LHCN-M2 (cell line): Measurements from ENCODE around the gene PPP3R1. TPM values are rescaled to one million over a fixed set of nuclear protein-coding genes. Genes with fewer than 3 reads are reported as not detected.
"Not testable (repeated sequence)": the region's sequence is repeated elsewhere in the genome, so short reads cannot be mapped to it uniquely, and the experiment has no call there.

ENCODE experiments used
- DNase-seq: peaks from one replicate; pipeline ENCODE4 v3.0.0-alpha.2; 2012; ENCODE audit warnings: low read depth
- total RNA-seq: library from RNA; depleted of rRNA; stranded (reverse); fragments of >200 nt; gene quantifications from 2 replicates; pipeline ENCODE4 v1.2.3, GENCODE V29; 2014

PPP3R1 gene
- total RNA-seq, 1 experiment from 2014 or later = 23.5 TPM

DNA sequence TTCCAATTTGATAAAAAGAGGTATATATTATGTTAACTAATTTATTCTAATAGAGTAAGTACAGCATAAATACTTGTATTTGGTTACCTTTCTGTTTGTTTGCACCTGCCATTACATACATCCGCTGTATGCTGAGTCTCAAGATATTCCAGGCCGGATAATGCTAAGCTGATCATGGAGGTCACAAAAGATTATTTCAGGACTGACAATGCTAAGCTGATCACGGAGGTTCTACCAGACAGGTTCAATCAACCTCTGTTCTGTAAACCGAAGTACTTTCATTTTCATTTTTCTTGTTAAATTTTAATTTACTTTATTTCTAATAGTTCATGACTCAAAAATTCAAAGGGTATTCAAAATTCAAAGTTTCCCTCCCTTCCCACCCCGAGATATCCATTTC lies 63.5 kb downstream of the PPP3R1 start:
- no peak for DNase-seq

DNA sequence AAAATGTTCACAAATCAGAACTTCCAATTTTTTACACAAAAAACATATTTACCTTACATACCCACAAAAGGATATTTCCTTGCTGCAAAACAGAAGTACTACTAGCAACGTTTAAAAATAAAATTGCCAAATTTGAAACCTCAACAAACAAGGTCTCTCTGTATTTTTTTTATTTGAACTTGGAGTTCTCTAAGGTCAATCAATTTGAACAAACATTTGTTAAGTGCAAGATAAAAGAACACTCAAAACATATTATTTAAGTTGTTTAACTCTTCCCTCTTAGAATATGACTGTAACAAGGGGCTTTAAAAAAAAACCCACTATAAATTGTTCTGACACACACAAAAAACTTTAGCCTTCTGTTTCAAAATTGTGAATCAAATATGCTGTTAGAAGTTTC lies 65.0 kb downstream of the PPP3R1 start:
- no peak for DNase-seq

DNA sequence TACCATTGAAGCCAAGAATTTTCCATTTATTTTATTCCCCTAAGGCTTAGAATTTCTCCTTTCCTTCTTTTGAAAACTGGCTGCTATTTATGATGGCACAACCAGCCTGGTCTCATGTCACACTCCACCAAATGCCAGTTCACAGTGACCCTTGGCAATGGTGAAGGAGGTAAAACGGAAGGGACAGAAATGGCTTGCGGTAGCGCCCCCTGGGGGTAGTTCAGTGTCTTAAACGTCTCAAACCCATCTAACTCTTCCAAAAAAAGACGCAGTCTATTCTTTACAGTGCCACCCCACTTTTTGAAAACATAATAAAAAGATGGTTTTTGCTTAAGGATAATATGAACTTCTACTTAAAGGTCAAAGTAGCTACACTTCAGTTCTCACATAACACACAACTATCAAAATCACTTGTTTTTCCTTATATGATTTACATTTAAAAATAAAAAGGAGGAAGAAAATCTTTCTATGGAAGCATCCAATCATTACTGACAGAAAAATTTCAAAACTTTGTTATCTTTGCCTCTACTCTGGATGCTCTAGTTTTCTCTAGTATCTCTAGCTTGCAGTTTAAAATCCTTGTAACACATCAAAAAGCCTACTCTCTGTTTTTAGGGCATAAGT lies 66.7 kb downstream of the PPP3R1 start:
- DNase-seq = peak; percentile 49

DNA sequence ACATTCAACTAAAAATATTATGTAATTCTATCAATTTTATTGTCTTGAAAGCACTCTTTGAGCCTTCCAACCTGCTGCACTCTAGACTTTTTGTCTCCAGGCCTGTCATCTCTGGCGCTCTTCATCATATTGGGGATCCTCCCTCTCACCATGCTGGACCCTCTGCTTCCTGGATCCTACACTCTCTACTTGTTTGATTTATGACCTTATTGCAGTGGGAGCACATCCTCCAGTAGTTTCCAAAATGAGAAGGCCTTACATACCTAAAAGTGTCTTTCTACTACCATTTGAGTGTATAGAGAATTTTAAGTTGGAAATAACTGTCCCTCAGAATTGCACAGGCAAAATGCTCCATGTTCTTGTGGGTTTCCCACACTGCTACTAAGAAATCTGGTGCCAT lies 69.4 kb downstream of the PPP3R1 start:
- no peak for DNase-seq

DNA sequence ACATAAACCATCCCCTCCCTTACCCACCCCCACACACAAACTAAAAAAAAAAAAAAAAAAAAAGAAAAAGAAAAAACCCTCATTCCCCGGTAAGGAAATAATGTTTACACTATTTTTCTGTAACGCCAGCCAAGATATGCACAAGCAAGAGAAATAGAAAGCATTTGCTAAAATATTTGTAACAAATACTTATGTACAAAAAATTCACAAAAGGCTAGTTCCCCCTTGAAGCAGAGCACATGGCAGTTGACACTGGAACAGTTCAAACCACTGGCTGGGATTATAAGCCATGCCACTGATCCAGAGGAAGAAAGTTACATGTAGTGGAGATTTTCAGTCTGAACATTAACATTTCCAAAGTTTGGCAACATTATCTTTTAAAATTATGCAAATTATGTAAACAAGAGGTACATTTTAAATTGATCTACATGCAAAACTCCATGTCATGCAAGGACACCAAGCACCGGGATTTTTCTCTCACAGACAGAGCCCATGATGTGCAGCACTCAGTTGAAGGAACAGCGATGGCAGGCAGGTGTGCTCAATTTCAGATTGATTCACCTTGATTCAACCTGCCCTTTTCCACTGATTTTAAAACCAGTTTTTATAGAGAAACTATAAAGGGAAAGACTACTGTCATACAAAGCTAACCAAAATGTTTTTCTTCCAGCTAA lies 73.2 kb downstream of the PPP3R1 start:
- DNase-seq = no peak

DNA sequence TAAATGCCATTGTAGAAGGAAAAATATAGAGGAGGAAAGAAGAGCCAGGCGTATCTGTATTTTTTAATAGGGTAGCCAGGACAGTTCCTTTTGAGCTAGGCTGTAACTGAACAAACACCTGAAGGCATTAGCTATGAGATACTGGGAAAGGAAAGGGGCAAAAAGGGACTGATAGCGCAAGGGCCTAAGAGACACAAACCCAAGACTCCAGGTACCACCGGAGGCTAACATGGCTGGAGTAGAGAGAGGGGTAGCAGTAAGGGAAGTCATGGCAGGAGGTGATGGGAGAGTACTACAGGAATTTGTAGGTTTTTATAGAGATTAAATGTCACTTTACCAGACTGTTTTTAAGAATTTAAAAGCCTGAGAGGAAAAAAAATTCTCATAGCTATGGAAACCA lies 73.9 kb downstream of the PPP3R1 start:
- DNase-seq = no peak

DNA sequence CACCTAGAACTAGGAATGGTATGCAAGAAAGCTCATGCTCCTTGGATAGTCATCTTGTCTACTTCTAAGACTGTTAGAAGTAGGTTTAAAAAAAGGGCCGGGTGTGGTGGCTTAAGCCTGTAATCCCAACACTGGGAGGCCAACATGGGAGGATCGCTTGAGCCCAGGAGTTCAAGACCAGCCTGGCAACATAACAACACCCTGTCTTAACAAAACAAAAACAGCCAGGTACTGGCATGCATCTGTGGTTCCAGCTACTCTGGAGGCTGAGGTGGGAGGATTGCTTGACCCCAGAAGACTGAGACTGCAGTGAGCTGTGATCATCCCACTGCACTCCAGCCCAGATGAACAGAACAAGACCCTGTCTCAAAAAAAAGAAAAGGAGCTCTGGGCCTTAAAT lies 74.8 kb downstream of the PPP3R1 start:
- DNase-seq = no peak

DNA sequence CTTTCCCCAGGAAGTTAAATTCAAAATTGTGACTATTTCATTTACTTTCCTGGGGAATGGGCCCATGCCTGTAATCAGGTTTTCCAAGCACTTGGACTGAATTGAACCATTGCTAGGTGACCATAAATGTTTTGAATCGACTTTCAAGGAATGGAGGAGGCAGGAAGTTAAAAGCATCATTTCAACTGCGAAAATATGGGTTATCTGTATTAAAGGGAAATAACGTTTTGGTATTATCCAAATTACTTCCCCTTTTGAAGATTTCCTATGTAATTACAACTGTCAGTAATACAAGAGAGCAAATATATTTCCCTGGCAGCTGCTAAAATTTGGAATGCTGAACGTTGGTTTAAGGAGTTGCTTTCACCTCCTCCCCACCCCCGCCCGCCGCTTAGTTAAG lies 75.7 kb downstream of the PPP3R1 start:
- no peak for DNase-seq

DNA sequence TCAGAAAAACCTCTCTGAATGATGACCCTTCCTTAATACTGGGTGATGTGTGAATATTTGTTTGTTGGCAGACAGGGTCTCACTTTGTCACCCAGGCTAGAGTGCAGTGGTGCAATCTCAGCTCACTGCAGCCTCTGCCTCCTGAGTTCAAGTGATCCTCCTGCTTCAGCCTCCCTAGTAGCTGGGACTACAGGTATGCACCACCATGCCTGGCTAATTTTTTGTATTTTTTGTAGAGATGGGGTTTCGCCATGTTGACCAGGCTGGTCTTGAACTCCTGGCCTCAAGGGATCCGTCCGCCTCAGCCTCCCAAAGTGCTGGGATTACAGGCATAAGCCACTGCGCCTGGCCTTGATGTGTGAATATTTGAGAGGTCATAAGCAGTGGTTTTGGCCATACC lies 77.1 kb downstream of the PPP3R1 start:
- DNase-seq = not testable (repeated sequence)

DNA sequence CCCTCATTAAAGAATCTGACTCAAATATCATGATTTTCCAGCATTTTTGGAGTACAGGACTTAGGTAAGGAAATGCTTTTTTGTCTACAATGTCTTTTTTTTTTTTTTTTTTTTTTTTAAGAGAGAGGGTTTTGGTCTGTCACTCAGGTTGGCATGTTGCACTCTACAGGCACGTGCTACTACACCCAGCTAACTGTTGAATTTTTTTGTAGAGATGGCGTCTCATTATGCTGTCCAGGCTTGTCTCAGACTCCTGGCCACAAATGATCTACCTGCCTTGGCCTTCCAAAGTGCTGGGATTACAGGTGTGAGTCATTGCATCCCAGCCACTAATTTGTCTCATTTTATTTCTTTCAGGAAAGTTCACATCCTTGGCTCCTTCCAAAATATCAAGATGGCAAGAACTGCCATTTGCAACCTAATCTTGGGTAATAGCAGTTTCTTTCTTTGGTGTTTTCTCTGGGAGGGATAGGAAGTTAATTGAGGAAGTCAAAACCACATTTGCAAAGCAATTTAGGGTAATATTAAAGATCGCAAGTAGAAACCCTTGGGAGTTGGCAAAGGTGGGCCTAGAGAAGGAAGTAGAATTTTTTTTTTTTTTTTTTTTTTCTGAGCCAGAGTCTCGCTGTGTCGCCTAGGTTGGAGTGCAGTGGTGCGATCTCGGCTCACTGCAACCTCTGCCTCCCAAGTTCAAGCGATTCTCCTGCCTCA lies 79.2 kb downstream of the PPP3R1 start:
- no peak for DNase-seq

DNA sequence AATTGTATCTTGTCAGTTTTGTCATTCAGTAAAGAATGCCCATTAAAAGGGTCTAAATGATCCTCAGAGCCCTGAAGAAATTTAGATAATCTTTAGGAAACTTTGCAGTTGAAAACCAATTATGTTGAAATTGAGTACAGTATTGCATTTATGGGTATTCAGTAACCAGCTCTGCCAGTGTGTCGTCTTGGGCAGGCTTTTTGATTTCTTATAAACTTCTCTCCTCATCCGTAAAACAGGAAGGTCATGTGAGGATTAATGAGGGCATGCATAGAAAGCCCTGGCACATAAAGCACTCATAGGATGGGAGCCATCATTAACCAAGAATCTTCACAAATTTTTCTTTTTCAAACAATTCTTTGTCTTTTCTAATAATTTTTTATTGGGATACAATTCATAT lies 79.8 kb downstream of the PPP3R1 start:
- no peak for DNase-seq

DNA sequence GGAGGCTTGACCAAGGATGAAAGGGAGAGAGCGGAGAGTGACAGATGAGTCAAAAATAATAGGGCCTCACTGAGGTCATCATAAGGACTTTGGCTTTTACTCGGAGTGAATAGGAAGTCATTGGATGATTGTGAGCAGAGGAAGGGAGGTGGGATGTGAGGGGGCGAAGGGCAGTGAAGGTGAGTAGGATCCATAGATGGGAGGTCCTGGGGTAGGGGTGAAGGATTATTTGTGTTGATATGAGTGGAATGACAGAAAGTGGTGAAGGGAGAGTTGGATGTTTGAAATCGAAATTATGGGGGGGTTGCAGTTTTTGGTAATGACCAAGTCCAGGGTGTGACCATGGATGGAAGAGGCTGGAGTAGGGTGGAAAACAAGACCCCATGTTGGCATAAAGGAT lies 80.6 kb downstream of the PPP3R1 start:
- no peak for DNase-seq

DNA sequence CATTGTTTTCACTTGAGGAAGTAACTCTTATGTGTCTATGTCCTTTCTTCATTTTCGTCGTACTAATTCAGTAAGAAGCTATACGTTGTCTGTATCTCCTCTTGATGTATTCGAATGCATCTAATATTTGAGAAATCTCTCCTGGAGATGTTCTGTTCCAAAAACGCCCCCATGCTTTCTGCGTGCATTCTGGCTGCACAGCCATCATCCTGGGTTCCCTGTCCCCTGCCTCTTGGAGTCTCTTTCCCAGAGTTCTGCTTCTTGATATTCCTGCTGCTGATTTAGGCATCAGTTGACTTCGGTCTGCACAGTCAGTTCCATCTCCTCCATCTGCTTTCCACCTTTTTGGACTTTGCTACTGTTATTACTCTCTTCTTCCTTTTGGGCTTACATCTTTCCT lies 81.2 kb downstream of the PPP3R1 start:
- no peak for DNase-seq

DNA sequence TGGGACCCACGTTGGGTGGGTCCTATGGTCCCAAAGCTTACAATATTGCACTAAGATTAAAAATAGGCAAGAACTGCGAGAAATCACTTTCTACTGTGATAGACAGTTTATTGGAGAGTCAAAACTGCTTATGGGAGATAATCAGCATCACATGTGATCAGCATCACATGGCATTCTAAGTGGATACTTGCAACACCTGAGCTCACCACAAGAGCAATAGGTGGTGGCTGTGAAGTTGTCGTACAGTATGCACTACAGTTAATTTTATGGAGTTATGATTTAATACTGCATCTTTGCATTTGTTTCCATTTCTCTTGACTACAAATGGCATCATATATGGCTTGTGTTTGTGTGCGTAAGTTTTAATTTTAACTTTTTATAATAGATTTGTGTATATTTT lies 83.0 kb downstream of the PPP3R1 start:
- DNase-seq = no peak

DNA sequence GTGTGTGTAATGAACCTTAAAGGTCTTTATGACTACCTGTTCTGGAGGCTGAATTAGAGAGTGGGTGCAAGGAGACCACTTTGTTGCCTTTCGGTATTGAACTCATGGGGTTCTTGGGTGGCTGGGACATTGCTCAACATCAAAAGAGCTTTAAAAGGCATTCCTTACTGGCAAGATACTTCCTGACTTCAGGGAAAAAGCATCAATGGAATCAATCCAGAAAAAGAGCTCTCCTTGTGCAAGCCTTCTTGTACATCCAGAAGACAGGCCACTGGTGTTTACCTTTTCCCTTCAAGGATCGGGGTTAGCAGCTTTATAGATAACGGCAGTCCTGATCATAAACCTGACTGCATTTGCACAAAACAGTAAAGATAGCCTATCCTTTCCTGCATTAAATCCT lies 85.1 kb downstream of the PPP3R1 start:
- DNase-seq = no peak

DNA sequence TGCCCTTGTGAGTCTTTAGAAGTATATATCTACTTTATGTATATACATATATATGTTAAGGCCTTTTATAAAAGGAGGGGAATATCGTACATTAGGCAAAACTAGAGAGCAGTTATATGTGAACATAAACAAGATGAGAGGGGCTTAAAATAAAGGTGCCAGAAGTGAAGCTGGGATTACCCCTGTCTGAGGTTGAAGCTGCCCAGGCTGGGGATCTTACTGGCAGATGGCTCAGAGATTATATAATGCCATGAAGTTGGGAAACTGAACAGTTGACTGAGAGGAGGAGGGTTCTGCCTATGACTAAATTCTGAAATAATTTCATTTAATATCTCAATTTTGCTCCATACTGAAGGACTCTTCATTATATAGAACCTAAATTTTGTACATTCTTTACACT lies 88.7 kb downstream of the PPP3R1 start:
- no peak for DNase-seq

DNA sequence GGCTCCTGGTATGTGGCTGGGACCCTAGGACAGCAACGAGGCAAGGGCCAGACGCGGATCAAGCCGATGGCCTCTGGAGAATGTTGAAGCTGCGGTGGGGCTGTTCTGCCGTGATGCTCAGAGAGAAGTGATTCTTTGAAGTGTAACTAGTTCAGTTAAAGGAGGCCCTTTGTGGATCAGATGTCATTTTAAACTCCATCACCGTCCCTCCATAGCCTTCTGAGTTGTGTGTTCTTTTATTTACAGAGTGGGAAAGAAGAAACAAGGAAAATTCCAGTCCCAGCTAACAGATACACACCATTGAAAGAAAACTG lies 94.2 kb downstream of the PPP3R1 start:
- no peak for DNase-seq

DNA sequence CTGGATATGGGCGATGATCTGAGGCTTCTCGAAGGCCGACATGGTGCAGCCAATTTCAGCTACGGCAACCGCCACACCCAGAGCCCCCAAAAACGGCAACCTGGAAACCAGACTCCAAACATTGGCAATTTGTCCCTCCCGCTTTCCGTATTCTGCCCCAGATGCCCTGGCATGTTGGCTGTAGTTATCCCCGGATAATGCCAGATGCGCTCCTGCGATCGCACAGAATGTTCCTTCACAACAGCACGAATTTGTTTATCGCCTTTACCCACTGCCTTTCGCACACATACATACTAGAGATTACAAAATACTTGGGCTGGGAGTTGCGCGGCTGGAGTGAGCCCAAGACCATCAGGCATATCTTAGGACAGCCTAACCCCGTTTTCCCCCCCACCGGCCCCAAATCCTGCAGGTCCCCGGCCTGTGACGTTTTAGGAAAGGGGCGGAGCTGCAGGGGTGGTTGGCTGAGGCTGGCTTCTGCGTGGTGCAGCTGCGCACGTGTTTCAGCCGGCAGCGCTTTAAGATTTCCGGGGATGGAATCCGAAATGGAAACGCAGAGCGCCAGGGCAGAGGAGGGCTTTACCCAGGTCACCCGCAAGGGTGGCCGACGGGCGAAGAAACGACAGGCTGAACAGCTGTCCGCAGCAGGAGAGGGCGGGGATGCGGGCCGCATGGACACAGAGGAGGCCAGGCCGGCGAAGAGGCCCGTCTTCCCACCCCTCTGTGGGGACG lies 94.8 kb downstream of the PPP3R1 start, which contains the start of gene PNO1:
Gene PNO1, plus strand, starts transcription at position 487 of the 732 bp plus-strand sequence. Its CDS starts 47 bp downstream, at position 534.
- DNase-seq = peak; percentile 95

DNA sequence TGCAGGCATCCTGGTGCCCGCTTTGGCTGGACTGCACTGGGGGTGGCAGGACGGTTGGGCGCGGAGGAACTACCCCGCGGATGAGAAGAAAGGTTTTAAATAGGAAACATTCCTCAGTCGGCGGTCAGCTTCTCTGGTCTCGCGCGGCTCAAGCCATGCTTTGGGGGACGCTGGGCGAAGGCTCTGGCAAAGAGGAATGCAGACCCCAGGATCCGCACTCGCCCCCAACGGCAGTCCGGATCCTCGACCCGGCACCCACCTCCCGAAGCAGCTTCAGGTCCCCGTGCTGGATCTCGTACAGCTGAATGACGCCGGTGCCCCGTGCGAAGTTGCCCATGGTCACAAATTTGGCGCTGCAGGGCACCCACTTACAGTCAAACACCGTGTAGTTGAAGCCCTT lies 95.3 kb downstream of the PPP3R1 start:
- DNase-seq = no peak

DNA sequence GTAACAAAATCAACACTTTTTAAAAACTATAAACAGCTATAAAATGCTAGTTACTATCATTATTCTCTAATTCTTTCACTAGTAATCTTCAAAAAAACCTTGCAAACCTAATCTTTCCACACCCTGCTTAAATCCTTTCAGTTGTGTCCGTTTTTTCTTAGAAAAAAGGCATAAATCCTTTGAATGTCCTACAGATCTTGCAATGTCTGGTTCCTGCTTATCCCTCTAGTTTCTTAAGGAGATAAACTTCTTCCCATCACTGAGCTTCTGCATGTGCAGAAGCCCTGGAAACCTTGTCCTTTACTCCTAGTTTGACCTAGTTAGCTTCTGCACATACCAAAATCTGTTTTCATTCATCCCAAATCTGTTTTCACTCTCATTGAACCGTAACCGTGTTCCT lies 95.9 kb downstream of the PPP3R1 start:
- no peak for DNase-seq

DNA sequence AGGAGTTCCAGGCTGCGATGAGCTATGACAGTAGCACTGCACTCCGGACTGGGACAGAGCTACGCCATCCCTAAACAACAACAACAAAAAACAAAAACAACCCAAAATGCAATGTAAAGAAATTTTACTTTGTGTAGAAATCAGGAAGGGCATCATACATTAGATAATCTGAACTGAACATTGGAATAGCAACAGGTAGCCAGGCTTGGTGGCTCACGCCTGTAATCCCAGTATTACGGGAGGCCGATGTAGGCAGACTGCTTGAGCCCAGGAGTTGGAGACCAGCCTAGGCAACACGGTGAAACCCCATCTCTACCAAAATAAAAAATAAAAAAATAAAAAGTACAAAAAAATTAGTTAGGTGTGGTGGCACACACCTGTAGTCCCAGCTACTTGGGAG lies 96.7 kb downstream of the PPP3R1 start:
- DNase-seq = no peak

DNA sequence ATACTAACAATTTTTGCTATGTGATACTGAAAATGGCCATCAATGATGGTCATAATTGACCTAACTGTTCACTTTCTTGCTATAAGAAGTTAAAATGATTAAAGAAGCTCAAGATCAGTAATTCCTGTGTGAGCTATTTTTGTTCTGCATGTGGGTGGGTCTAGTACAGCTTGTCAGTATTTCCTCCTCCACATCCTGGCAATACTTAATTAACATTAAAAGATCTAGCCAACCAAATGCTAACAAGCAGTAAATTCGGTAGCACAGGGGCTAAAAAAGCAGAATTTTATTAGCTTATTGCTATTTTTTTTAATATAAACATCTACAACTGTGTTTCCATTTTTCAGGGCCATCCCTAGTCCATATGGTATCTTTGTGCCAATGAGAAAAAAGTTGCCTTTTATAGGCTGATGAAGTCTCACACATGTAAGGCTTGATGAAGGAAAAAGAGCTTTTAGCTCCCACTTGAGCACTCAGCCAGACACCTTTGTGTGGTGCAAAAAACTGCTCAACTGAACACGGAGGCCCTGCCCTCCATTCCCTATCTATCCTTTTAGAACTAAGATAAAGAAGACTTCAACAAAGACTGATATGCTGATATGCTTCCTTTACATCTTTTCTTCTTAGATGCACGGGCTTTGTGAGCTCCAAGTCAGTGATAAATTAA lies 99.5 kb downstream of the PPP3R1 start:
- DNase-seq = no peak
